ENCODE results near the gene DPCD. TPM values are rescaled to one million over a fixed set of nuclear protein-coding genes. Genes with fewer than 3 reads are reported as not detected.

Gene DPCD
- total RNA-seq, 1 experiment from 2014 or later, result 20.3 TPM

GRCh38 chr10:101571271-101571925 is 16.7 kb upstream of the DPCD start:
- Histone ChIP-seq H3F3A (ENCODE audit: insufficient read depth, low read depth) (no peaks in the 10 kb centered on the region), H3K4me3 (no peak overlapping the region), H3K9me3 (ENCODE audit: insufficient read depth, low read depth) (no peaks in the 10 kb centered on the region), H3K36me3 (ENCODE audit: low read depth) (no peaks in the 10 kb centered on the region), H3K79me2 (ENCODE audit: low read depth) (no peaks in the 10 kb centered on the region), H2AFZ (no peak overlapping the region), H3K27me3 (ENCODE audit: insufficient read depth, low read depth) (peaks cover 8% of the 10 kb centered on the region), H4K20me1 (ENCODE audit: insufficient read depth) (no peaks in the 10 kb centered on the region), H3K27ac (no peak overlapping the region), H3K9me2 (ENCODE audit: insufficient read depth) (no peaks in the 10 kb centered on the region), H3K4me2 (no peak overlapping the region), H3K4me1 (replicated peaks; ENCODE audit: insufficient read depth) (no peaks in the 10 kb centered on the region)
- DNase-seq, result no peak
- ChIA-PET POLR2A (ENCODE audit: unreplicated experiment) (interaction anchor here (0.6 kb wide), 1 partner anchor 542 kb away, joined by 5 read pairs; no protein-coding TSS in a partner anchor), CTCF (interaction anchor here (0.6 to 1.6 kb wide), 3 partner anchors 31 to 358 kb away, joined by 4 to 10 read pairs (median 6); no protein-coding TSS in a partner anchor)
- no TSS peak for BruUV-seq (replicated peaks)
- TF ChIP-seq CTCF (conservative IDR thresholded peaks at IDR 0.05) (no peak), EZH2 (IDR thresholded peaks at IDR 0.05; ENCODE audit: low read depth) (no peak)
- intact Hi-C loops (cut with micrococcal nuclease; ENCODE audit: unreplicated experiment), result loop anchor here (2.0 to 10.0 kb wide), 3 partner anchors 269 to 527 kb away; no protein-coding TSS in a partner anchor

DNA sequence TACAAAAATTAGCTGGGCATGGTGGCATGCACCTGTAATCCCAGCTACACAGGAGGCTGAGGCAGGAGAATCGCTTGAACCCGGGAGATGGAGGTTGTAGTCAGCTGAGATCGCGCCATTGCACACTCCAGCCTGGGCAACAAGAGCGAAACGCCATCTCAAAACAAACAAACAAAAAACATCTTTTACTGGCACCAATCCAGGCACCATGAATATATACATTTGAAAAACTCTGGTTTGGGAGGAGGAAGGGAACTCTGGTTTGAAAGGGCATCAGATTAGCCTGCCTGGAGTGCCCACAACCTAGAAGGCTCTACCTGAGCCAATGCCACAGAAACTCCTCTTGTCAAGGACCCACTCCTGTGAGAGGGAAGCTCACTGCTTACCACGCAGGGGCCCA is 16.0 kb upstream of the DPCD start:
- no peaks in the 10 kb centered on the region for H3K36me3 ChIP-seq (ENCODE audit: low read depth)
- H3K4me1 ChIP-seq (replicated peaks; ENCODE audit: insufficient read depth), result no peaks in the 10 kb centered on the region
- no peaks in the 10 kb centered on the region for H3F3A ChIP-seq (ENCODE audit: insufficient read depth, low read depth)
- H3K79me2 ChIP-seq (ENCODE audit: low read depth), result no peaks in the 10 kb centered on the region
- H3K27ac ChIP-seq, result no peak overlapping the region
- H4K20me1 ChIP-seq (ENCODE audit: insufficient read depth), result no peaks in the 10 kb centered on the region
- H3K9me3 ChIP-seq (ENCODE audit: insufficient read depth, low read depth), result no peaks in the 10 kb centered on the region
- H3K27me3 ChIP-seq (ENCODE audit: insufficient read depth, low read depth), result peaks cover 4% of the 10 kb centered on the region
- DNase-seq, result no peak
- H2AFZ ChIP-seq, result no peak overlapping the region
- intact Hi-C loops (cut with micrococcal nuclease; ENCODE audit: unreplicated experiment), result loop anchor here (5.0 to 10.0 kb wide), 2 partner anchors 270 to 527 kb away; no protein-coding TSS in a partner anchor
- TF ChIP-seq CTCF (conservative IDR thresholded peaks at IDR 0.05), result no peak
- TF ChIP-seq EZH2 (IDR thresholded peaks at IDR 0.05; ENCODE audit: low read depth), result no peak
- BruUV-seq (replicated peaks), result no TSS peak
- POLR2A ChIA-PET (ENCODE audit: unreplicated experiment), result no interaction called here
- H3K9me2 ChIP-seq (ENCODE audit: insufficient read depth), result no peaks in the 10 kb centered on the region
- no peak overlapping the region for H3K4me2 ChIP-seq
- CTCF ChIA-PET, result no interaction called here
- H3K4me3 ChIP-seq, result no peak overlapping the region

GRCh38 chr10:101572785-101573184 is 15.3 kb upstream of the DPCD start:
- no peak overlapping the region for H3K4me2 ChIP-seq
- H3K9me2 ChIP-seq (ENCODE audit: insufficient read depth), result no peaks in the 10 kb centered on the region
- H3K27me3 ChIP-seq (ENCODE audit: insufficient read depth, low read depth), result no peaks in the 10 kb centered on the region
- H3K4me3 ChIP-seq, result no peak overlapping the region
- H2AFZ ChIP-seq, result no peak overlapping the region
- H3F3A ChIP-seq (ENCODE audit: insufficient read depth, low read depth), result no peaks in the 10 kb centered on the region
- no peaks in the 10 kb centered on the region for H3K36me3 ChIP-seq (ENCODE audit: low read depth)
- no TSS peak for BruUV-seq (replicated peaks)
- TF ChIP-seq CTCF (conservative IDR thresholded peaks at IDR 0.05) (no peak), EZH2 (IDR thresholded peaks at IDR 0.05; ENCODE audit: low read depth) (no peak)
- ChIA-PET POLR2A (ENCODE audit: unreplicated experiment) (no interaction called here), CTCF (no interaction called here)
- DNase-seq, result no peak
- no peaks in the 10 kb centered on the region for H3K9me3 ChIP-seq (ENCODE audit: insufficient read depth, low read depth)
- H3K27ac ChIP-seq, result no peak overlapping the region
- intact Hi-C loops (cut with micrococcal nuclease; ENCODE audit: unreplicated experiment), result loop anchor here (5.0 to 10.0 kb wide), 2 partner anchors 270 to 528 kb away; no protein-coding TSS in a partner anchor
- H3K79me2 ChIP-seq (ENCODE audit: low read depth), result no peaks in the 10 kb centered on the region
- no peaks in the 10 kb centered on the region for H3K4me1 ChIP-seq (replicated peaks; ENCODE audit: insufficient read depth)
- no peaks in the 10 kb centered on the region for H4K20me1 ChIP-seq (ENCODE audit: insufficient read depth)

Data from PC-9 (cell line).